Activated T-helper 1 cell treated with anti-CD3 and anti-CD28 coated beads, Interleukin-12 subunit alpha, Interleukin-12 subunit beta, Interleukin-2, Interleukin-4 antibody, amounts not matched to agents 30 ng/mL and 10 ng/mL and 1 ng/mL, durations not matched to agents 14 hours and 24 hours and 36 hours (primary cell): ENCODE measurements around the gene APOBEC3H. TPM values are rescaled to one million over a fixed set of nuclear protein-coding genes. Genes with fewer than 3 reads are reported as not detected.
A peak's percentile ranks its signal among the peaks of the same experiment; 100 is the strongest.
"Not testable (repeated sequence)": the region's sequence is repeated elsewhere in the genome, so short reads cannot be mapped to it uniquely, and the experiment has no call there.

Experiments
- DNase-seq: peaks from one replicate; pipeline ENCODE4 v3.0.0; 2021; ENCODE audit warnings: low spot score
- H3K27ac Mint-ChIP-seq: one replicate; pipeline ENCODE4 v1.8.0; 2021; ENCODE audit warnings: mild to moderate bottlenecking, mixed read lengths
- H3K27me3 Mint-ChIP-seq: one replicate; pipeline ENCODE4 v1.8.0; 2022; ENCODE audit warnings: mild to moderate bottlenecking, moderate library complexity, mixed read lengths; ENCODE audit not compliant: insufficient read depth
- H3K36me3 Mint-ChIP-seq: one replicate; pipeline ENCODE4 v1.8.0; 2021; ENCODE audit warnings: low read depth, mixed read lengths
- H3K4me1 Mint-ChIP-seq: one replicate; pipeline ENCODE4 v1.8.0; 2021; ENCODE audit warnings: low read depth, mixed read lengths
- H3K4me3 Mint-ChIP-seq: one replicate; pipeline ENCODE4 v1.8.0; 2021; ENCODE audit warnings: mild to moderate bottlenecking, moderate library complexity, mixed read lengths
- H3K9me3 Mint-ChIP-seq: one replicate; pipeline ENCODE4 v1.8.0; 2021; ENCODE audit warnings: mixed read lengths
- intact Hi-C: fragments of 100-400 bp; cut with micrococcal nuclease; formaldehyde crosslinking; loops from one replicate; pipeline ENCODE4 v1.15.1; 2024
- total RNA-seq: library from RNA; stranded (reverse); gene quantifications from 2 replicates; pipeline ENCODE4 v1.2.3, GENCODE V29; 2022

APOBEC3H gene
- total RNA-seq, 1 donor from 2014 or later, result 5.0 TPM

GRCh38 chr22:39076155-39077025, 20.7 kb upstream of the APOBEC3H start:
- DNase-seq, H3K9me3 Mint-ChIP-seq, H3K27me3 Mint-ChIP-seq: not testable (repeated sequence)
- Mint-ChIP-seq H3K4me1 (peaks cover 35% of the 10 kb centered on the region), H3K27ac (peak overlapping the region; percentile 74), H3K36me3 (peaks cover 19% of the 10 kb centered on the region), H3K4me3 (peak overlapping the region; percentile 78)
- intact Hi-C loops, result loop anchor here (1.0 to 5.0 kb wide), 3 partner anchors 14 to 41 kb away; partner anchors contain the start of gene APOBEC3F

- intact Hi-C loops, result loop anchor here (1.0 to 5.0 kb wide), 3 partner anchors 13 to 40 kb away; partner anchors contain the start of gene APOBEC3F
- H3K4me1 Mint-ChIP-seq, result peaks cover 43% of the 10 kb centered on the region
- H3K36me3 Mint-ChIP-seq, result peaks cover 28% of the 10 kb centered on the region
- not testable (repeated sequence) for H3K9me3 Mint-ChIP-seq, H3K27me3 Mint-ChIP-seq
- peak; percentile 61 for DNase-seq
- H3K27ac Mint-ChIP-seq, result peak within 1 kb of the TSS; percentile 93
- H3K4me3 Mint-ChIP-seq, result peak within 1 kb of the TSS; percentile 93
These were observed 19.8 kb upstream of the APOBEC3H start, which contains the start of gene APOBEC3G for GRCh38 chr22:39077026-39077840. APOBEC3G (plus strand) TSS chr22:39077275; CDS start chr22:39077362, 87 bp downstream.

- not testable (repeated sequence) for DNase-seq
- intact Hi-C loops, result loop anchor here (1.0 to 5.0 kb wide), 3 partner anchors 12 to 39 kb away; partner anchors contain the start of gene APOBEC3F
These were observed 19.1 kb upstream of the APOBEC3H start for GRCh38 chr22:39077912-39078311.

GRCh38 chr22:39078329-39078728, 18.7 kb upstream of the APOBEC3H start:
- intact Hi-C loops, result loop anchor here (5.0 kb wide), 1 partner anchor 36 kb away; the partner anchor contains the start of gene APOBEC3F
- Mint-ChIP-seq H3K4me3 (peak overlapping the region; percentile 93), H3K27ac (peak overlapping the region; percentile 93), H3K27me3 (no peaks in the 10 kb centered on the region), H3K9me3 (no peaks in the 10 kb centered on the region), H3K36me3 (peaks cover 28% of the 10 kb centered on the region), H3K4me1 (peaks cover 53% of the 10 kb centered on the region)
- no peak for DNase-seq

More at GRCh38 chr22:39077912-39078311, 19.1 kb upstream of the APOBEC3H start:
- Mint-ChIP-seq H3K27ac (peak overlapping the region; percentile 93), H3K4me1 (peaks cover 50% of the 10 kb centered on the region), H3K4me3 (peak overlapping the region; percentile 93), H3K36me3 (peaks cover 28% of the 10 kb centered on the region)
- H3K27me3 Mint-ChIP-seq, H3K9me3 Mint-ChIP-seq: not testable (repeated sequence)

- H3K4me1 Mint-ChIP-seq, result peaks cover 53% of the 10 kb centered on the region
- H3K4me3 Mint-ChIP-seq, result peak overlapping the region; percentile 93
- not testable (repeated sequence) for H3K27me3 Mint-ChIP-seq, H3K9me3 Mint-ChIP-seq, DNase-seq
- intact Hi-C loops, result loop anchor here (5.0 kb wide), 1 partner anchor 37 kb away; the partner anchor contains the start of gene APOBEC3F
- peak overlapping the region; percentile 12 for H3K27ac Mint-ChIP-seq
- peaks cover 28% of the 10 kb centered on the region for H3K36me3 Mint-ChIP-seq
These were observed 17.9 kb upstream of the APOBEC3H start for GRCh38 chr22:39079054-39079637.

DNA sequence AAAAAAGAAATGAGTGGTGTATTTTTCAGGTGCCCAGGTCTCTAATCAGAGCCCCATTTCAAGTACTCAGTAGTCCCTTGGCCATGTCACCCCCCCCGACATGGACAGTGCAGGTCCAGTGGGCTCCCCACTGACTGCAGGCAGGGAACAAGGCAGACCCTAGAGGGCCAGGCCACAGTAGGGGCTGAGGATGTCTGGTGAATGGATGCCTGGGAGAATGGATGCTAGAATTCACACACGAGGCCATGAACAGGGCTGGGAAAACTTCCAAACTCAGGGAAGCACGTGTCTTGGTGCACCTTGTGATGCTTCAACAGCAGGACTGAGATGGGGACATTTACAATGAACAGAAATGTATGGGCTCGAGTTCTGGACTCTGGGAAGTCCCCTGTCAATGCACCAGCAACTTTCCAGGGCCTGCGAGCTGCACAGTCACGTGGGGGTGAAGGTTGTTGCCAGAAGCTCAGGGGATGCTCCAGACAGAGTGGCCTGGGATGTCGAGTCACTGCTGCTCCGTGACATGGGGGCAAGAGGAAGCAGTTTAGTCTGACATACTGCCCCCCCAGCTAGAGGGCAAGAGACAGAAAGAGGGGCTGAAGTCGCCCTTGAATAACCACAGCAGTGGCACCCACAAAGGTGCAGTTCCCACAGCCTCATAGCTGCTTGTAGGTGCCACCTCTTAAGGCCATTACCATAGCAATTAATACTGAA, 16.8 kb upstream of the APOBEC3H start:
- H3K27me3 Mint-ChIP-seq, result no peaks in the 10 kb centered on the region
- intact Hi-C loops, result no loop called here
- no peaks in the 10 kb centered on the region for H3K9me3 Mint-ChIP-seq
- peak overlapping the region; percentile 19 for H3K4me3 Mint-ChIP-seq
- peak overlapping the region; percentile 55 for H3K27ac Mint-ChIP-seq
- H3K36me3 Mint-ChIP-seq, result peaks cover 30% of the 10 kb centered on the region
- no peak for DNase-seq
- peaks cover 53% of the 10 kb centered on the region for H3K4me1 Mint-ChIP-seq

GRCh38 chr22:39081016-39081415, 16.0 kb upstream of the APOBEC3H start:
- no peak for DNase-seq
- no peaks in the 10 kb centered on the region for H3K9me3 Mint-ChIP-seq
- intact Hi-C loops, result no loop called here

DNA sequence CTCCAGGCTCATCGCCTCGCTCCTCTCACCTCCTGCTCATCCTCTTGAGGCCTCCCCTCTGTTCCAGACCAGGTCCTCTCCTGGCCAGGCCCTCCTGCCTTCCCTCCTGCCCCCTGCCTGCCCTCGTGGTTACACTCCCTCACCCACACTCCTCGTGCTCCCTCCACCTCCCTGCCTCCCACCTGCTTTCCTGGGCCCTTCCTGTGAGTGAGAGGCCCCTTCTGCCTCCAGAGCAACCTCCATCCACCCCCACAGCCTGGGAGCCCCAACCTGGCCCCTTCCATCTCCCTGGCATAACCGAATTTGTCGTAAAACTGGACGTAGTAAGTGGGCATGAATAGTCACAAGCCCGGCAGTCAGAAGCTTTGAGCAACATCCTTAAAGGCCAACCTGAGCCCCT, 15.4 kb upstream of the APOBEC3H start:
- Mint-ChIP-seq H3K4me3 (peak overlapping the region; percentile 45), H3K4me1 (peaks cover 54% of the 10 kb centered on the region), H3K27me3 (no peaks in the 10 kb centered on the region), H3K27ac (peak overlapping the region; percentile 72), H3K36me3 (peaks cover 38% of the 10 kb centered on the region), H3K9me3 (no peaks in the 10 kb centered on the region)
- no peak for DNase-seq
- intact Hi-C loops, result no loop called here

More at GRCh38 chr22:39081016-39081415, 16.0 kb upstream of the APOBEC3H start:
- H3K36me3 Mint-ChIP-seq, result peaks cover 33% of the 10 kb centered on the region
- no peaks in the 10 kb centered on the region for H3K27me3 Mint-ChIP-seq
- peak overlapping the region; percentile 39 for H3K4me3 Mint-ChIP-seq
- peak overlapping the region; percentile 72 for H3K27ac Mint-ChIP-seq
- H3K4me1 Mint-ChIP-seq, result peaks cover 53% of the 10 kb centered on the region

DNA sequence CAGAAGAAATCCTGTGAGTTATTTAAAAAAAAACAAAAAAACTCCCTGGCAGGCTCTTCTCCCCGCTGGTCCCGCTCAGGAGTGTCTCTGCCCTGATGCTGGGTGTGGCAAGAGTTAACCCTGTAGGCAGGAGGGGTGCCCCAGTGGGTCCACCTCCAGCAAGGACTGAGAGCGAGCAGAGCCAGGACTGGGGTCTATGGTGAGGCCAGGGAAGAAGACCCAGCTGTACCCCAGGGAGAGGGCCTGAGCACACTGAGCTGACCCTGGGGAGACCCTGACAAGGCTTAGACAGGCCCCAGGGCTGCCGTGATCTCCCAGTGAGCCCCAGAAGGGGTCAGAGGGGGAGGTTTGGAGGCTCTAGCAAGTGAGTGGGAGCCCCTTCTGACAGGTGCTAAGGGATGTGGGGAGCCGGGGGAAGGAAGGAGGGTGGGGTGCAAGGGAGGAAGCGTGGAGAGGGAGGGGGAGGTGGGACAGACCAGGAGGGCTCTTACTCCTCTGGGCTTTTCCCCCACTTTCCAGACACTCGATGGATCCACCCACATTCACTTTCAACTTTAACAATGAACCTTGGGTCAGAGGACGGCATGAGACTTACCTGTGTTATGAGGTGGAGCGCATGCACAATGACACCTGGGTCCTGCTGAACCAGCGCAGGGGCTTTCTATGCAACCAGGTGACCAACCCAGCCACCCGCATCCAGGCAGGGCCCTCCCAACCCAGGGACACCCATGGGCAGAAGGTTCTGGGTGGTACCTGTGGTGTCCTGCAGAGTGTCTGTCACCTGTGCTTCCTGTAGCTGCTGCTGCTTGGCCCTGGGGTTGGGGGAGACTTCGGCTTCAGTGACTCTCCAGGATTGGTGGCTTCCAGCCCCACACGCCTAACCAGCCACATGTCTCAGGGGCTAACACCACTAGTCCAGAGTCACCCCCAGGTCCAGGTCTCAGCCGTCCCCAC, 13.6 kb upstream of the APOBEC3H start:
- H3K27me3 Mint-ChIP-seq, result no peaks in the 10 kb centered on the region
- peaks cover 57% of the 10 kb centered on the region for H3K4me1 Mint-ChIP-seq
- peak overlapping the region; percentile 48 for H3K27ac Mint-ChIP-seq
- no peak overlapping the region for H3K4me3 Mint-ChIP-seq
- intact Hi-C loops, result no loop called here
- no peaks in the 10 kb centered on the region for H3K9me3 Mint-ChIP-seq
- H3K36me3 Mint-ChIP-seq, result peaks cover 36% of the 10 kb centered on the region
- no peak for DNase-seq

- Mint-ChIP-seq H3K9me3 (no peaks in the 10 kb centered on the region), H3K27me3 (no peaks in the 10 kb centered on the region), H3K36me3 (peaks cover 36% of the 10 kb centered on the region), H3K4me1 (peaks cover 64% of the 10 kb centered on the region), H3K4me3 (no peak overlapping the region), H3K27ac (no peak overlapping the region)
- no peak for DNase-seq
- intact Hi-C loops, result no loop called here
These were observed 12.4 kb upstream of the APOBEC3H start for GRCh38 chr22:39084666-39085065.

GRCh38 chr22:39087098-39087497, 9.9 kb upstream of the APOBEC3H start:
- H3K4me1 Mint-ChIP-seq, result peaks cover 65% of the 10 kb centered on the region
- H3K4me3 Mint-ChIP-seq, result no peak overlapping the region
- H3K9me3 Mint-ChIP-seq, result no peaks in the 10 kb centered on the region

More at GRCh38 chr22:39087098-39087497, 9.9 kb upstream of the APOBEC3H start:
- intact Hi-C loops, result no loop called here
- no peaks in the 10 kb centered on the region for H3K27me3 Mint-ChIP-seq
- no peak for DNase-seq
- peak overlapping the region; percentile 84 for H3K27ac Mint-ChIP-seq
- peaks cover 17% of the 10 kb centered on the region for H3K36me3 Mint-ChIP-seq
